Stimulated activated naive B cell treated with anti-CD40 and anti-IgM and Interleukin-4, amounts not matched to agents 10 μg/mL and 1 μg/mL and 100 μg/mL, for 72 hours (primary cell): ENCODE measurements around the gene HSF2BP.
"Not testable (repeated sequence)": the region's sequence is repeated elsewhere in the genome, so short reads cannot be mapped to it uniquely, and the experiment has no call there.

Experiments
- ATAC-seq, 2 donors: fragments of 150-1000 bp; cut with Tn5 transposase; replicated peaks; 2 replicates each; pipeline ENCODE4 v1.10.0; 2021; ENCODE audit warnings: moderate library complexity in 1 of 2
- DNase-seq: peaks from one replicate; pipeline ENCODE4 v3.0.0; 2021
- H3K27ac Mint-ChIP-seq: one replicate; pipeline ENCODE4 v1.8.0; 2022; ENCODE audit warnings: mild to moderate bottlenecking, mixed read lengths
- H3K27me3 Mint-ChIP-seq, 2 donors: one replicate each; pipeline ENCODE4 v1.8.0; 2022; ENCODE audit warnings: mixed read lengths in 2 of 2
- H3K36me3 Mint-ChIP-seq, 2 donors: one replicate each; pipeline ENCODE4 v1.8.0; 2022; ENCODE audit warnings: mixed read lengths in 2 of 2, mild to moderate bottlenecking in 1 of 2
- H3K4me1 Mint-ChIP-seq, 2 donors: one replicate each; pipeline ENCODE4 v1.8.0; 2022; ENCODE audit warnings: mixed read lengths in 2 of 2, mild to moderate bottlenecking in 1 of 2
- H3K4me3 Mint-ChIP-seq, 2 donors: one replicate each; pipeline ENCODE4 v1.8.0; 2022; ENCODE audit warnings: mild to moderate bottlenecking in 2 of 2, mixed read lengths in 2 of 2, moderate library complexity in 1 of 2
- H3K9me3 Mint-ChIP-seq, 2 donors: one replicate each; pipeline ENCODE4 v1.8.0; 2022; ENCODE audit warnings: mixed read lengths in 2 of 2, mild to moderate bottlenecking in 1 of 2

The HSF2BP gene

GRCh38 chr21:43631411-43632107 lies 27.7 kb downstream of the HSF2BP start:
- DNase-seq (no peak), ATAC-seq (no peak)
- H3K27ac Mint-ChIP-seq, result no peak overlapping the region
- no peaks in the 10 kb centered on the region for H3K27me3 Mint-ChIP-seq
- no peaks in the 10 kb centered on the region for H3K4me1 Mint-ChIP-seq
- H3K36me3 Mint-ChIP-seq, result peaks cover 4 to 12% of the 10 kb centered on the region in 2 donors
- H3K4me3 Mint-ChIP-seq, result no peak overlapping the region
- H3K9me3 Mint-ChIP-seq, result peaks cover 0 to 3% of the 10 kb centered on the region in 2 donors

- DNase-seq (no peak), ATAC-seq (no peak)
- Mint-ChIP-seq H3K4me3 (no peak overlapping the region), H3K36me3 (peaks cover 4 to 12% of the 10 kb centered on the region in 2 donors), H3K4me1 (peaks cover 0 to 3% of the 10 kb centered on the region in 2 donors), H3K27ac (no peak overlapping the region), H3K27me3 (no peaks in the 10 kb centered on the region), H3K9me3 (peaks cover 0 to 3% of the 10 kb centered on the region in 2 donors)
These were observed 31.8 kb downstream of the HSF2BP start for GRCh38 chr21:43627527-43627926.

GRCh38 chr21:43626390-43626789 lies 32.9 kb downstream of the HSF2BP start:
- DNase-seq (no peak), ATAC-seq (no peak)
- Mint-ChIP-seq H3K4me3 (no peak overlapping the region), H3K27ac (no peak overlapping the region), H3K27me3 (no peaks in the 10 kb centered on the region), H3K36me3 (peaks cover 4 to 12% of the 10 kb centered on the region in 2 donors), H3K4me1 (peaks cover 3 to 14% of the 10 kb centered on the region in 2 donors), H3K9me3 (peaks cover 0 to 3% of the 10 kb centered on the region in 2 donors)

GRCh38 chr21:43624339-43624738 lies 34.9 kb downstream of the HSF2BP start:
- peaks cover 5 to 11% of the 10 kb centered on the region in 2 donors for H3K9me3 Mint-ChIP-seq

GRCh38 chr21:43623588-43623987 lies 35.7 kb downstream of the HSF2BP start:
- no peak for DNase-seq
- no peak for ATAC-seq
- Mint-ChIP-seq H3K4me1 (peaks cover 9 to 20% of the 10 kb centered on the region in 2 donors), H3K36me3 (peaks cover 16 to 23% of the 10 kb centered on the region in 2 donors), H3K27ac (no peak overlapping the region), H3K4me3 (no peak overlapping the region), H3K9me3 (peaks cover 5 to 11% of the 10 kb centered on the region in 2 donors), H3K27me3 (no peaks in the 10 kb centered on the region)

More at GRCh38 chr21:43624339-43624738, 34.9 kb downstream of the HSF2BP start:
- H3K36me3 Mint-ChIP-seq, result peaks cover 16 to 22% of the 10 kb centered on the region in 2 donors
- H3K4me1 Mint-ChIP-seq, result peaks cover 9 to 20% of the 10 kb centered on the region in 2 donors
- no peak overlapping the region for H3K27ac Mint-ChIP-seq
- DNase-seq (no peak), ATAC-seq (no peak)
- no peak overlapping the region for H3K4me3 Mint-ChIP-seq
- H3K27me3 Mint-ChIP-seq, result no peaks in the 10 kb centered on the region

GRCh38 chr21:43622796-43623195 lies 36.5 kb downstream of the HSF2BP start:
- H3K9me3 Mint-ChIP-seq, result peaks cover 5 to 8% of the 10 kb centered on the region in 2 donors
- no peak overlapping the region for H3K4me3 Mint-ChIP-seq
- no peak overlapping the region for H3K27ac Mint-ChIP-seq
- no peak for DNase-seq
- no peak for ATAC-seq
- H3K27me3 Mint-ChIP-seq, result no peaks in the 10 kb centered on the region
- peaks cover 9 to 20% of the 10 kb centered on the region in 2 donors for H3K4me1 Mint-ChIP-seq
- peaks cover 11 to 16% of the 10 kb centered on the region in 2 donors for H3K36me3 Mint-ChIP-seq

- Mint-ChIP-seq H3K4me3 (no peak overlapping the region), H3K27me3 (no peaks in the 10 kb centered on the region), H3K27ac (no peak overlapping the region), H3K4me1 (peaks cover 9 to 20% of the 10 kb centered on the region in 2 donors), H3K9me3 (peaks cover 5 to 8% of the 10 kb centered on the region in 2 donors), H3K36me3 (peaks cover 11 to 16% of the 10 kb centered on the region in 2 donors)
- no peak for ATAC-seq
- DNase-seq, result no peak
These were observed 39.4 kb downstream of the HSF2BP start for GRCh38 chr21:43619856-43620255.

- Mint-ChIP-seq H3K36me3 (peaks cover 11 to 16% of the 10 kb centered on the region in 2 donors), H3K27me3 (no peaks in the 10 kb centered on the region), H3K27ac (no peak overlapping the region), H3K4me3 (no peak overlapping the region), H3K4me1 (peaks cover 9 to 20% of the 10 kb centered on the region in 2 donors), H3K9me3 (peaks cover 5 to 8% of the 10 kb centered on the region in 2 donors)
- DNase-seq (no peak), ATAC-seq (no peak)
These were observed 39.9 kb downstream of the HSF2BP start for GRCh38 chr21:43619344-43619743.

GRCh38 chr21:43618940-43619339 lies 40.3 kb downstream of the HSF2BP start:
- Mint-ChIP-seq H3K27ac (no peak overlapping the region), H3K4me1 (peaks cover 9 to 20% of the 10 kb centered on the region in 2 donors), H3K36me3 (peaks cover 11 to 16% of the 10 kb centered on the region in 2 donors), H3K27me3 (no peaks in the 10 kb centered on the region), H3K9me3 (peaks cover 5 to 8% of the 10 kb centered on the region in 2 donors), H3K4me3 (no peak overlapping the region)
- no peak for ATAC-seq
- DNase-seq, result no peak

- peaks cover 11 to 16% of the 10 kb centered on the region in 2 donors for H3K36me3 Mint-ChIP-seq
- DNase-seq, H3K9me3 Mint-ChIP-seq, H3K4me3 Mint-ChIP-seq, H3K27ac Mint-ChIP-seq, ATAC-seq, H3K27me3 Mint-ChIP-seq: not testable (repeated sequence)
- H3K4me1 Mint-ChIP-seq, result peaks cover 10 to 11% of the 10 kb centered on the region in 2 donors
These were observed 42.4 kb downstream of the HSF2BP start for GRCh38 chr21:43616861-43617260.

GRCh38 chr21:43614839-43615238 lies 44.4 kb downstream of the HSF2BP start:
- Mint-ChIP-seq H3K4me3 (no peak overlapping the region), H3K4me1 (peaks cover 0 to 2% of the 10 kb centered on the region in 2 donors), H3K9me3 (peaks cover 0 to 1% of the 10 kb centered on the region in 2 donors), H3K27ac (no peak overlapping the region), H3K27me3 (no peaks in the 10 kb centered on the region), H3K36me3 (peaks cover 3 to 5% of the 10 kb centered on the region in 2 donors)
- DNase-seq (no peak), ATAC-seq (no peak)

GRCh38 chr21:43613755-43614638 lies 45.3 kb downstream of the HSF2BP start:
- Mint-ChIP-seq H3K36me3 (peaks cover 0 to 1% of the 10 kb centered on the region in 2 donors), H3K4me1 (peaks cover 4 to 6% of the 10 kb centered on the region in 2 donors), H3K4me3 (no peak overlapping the region), H3K9me3 (no peaks in the 10 kb centered on the region), H3K27me3 (no peaks in the 10 kb centered on the region), H3K27ac (no peak overlapping the region)
- DNase-seq (no peak), ATAC-seq (no peak)

GRCh38 chr21:43611598-43612369 lies 47.5 kb downstream of the HSF2BP start:
- ATAC-seq, result peak; percentile 82 to 87
- no peak for DNase-seq
- H3K9me3 Mint-ChIP-seq, result no peaks in the 10 kb centered on the region
- no peak overlapping the region for H3K4me3 Mint-ChIP-seq
- H3K27ac Mint-ChIP-seq, result no peak overlapping the region
- peaks cover 0 to 1% of the 10 kb centered on the region in 2 donors for H3K36me3 Mint-ChIP-seq
- H3K27me3 Mint-ChIP-seq, result no peaks in the 10 kb centered on the region
- peaks cover 9 to 16% of the 10 kb centered on the region in 2 donors for H3K4me1 Mint-ChIP-seq
